HG03108 (cell line): ENCODE results near the gene COMMD7.

Experiments
- ATAC-seq: cut with Tn5 transposase; IDR thresholded peaks from one replicate; pipeline ENCODE4 v1.9.1; 2021; ENCODE audit warnings: moderate library complexity; ENCODE audit not compliant: unreplicated experiment

Gene COMMD7

DNA sequence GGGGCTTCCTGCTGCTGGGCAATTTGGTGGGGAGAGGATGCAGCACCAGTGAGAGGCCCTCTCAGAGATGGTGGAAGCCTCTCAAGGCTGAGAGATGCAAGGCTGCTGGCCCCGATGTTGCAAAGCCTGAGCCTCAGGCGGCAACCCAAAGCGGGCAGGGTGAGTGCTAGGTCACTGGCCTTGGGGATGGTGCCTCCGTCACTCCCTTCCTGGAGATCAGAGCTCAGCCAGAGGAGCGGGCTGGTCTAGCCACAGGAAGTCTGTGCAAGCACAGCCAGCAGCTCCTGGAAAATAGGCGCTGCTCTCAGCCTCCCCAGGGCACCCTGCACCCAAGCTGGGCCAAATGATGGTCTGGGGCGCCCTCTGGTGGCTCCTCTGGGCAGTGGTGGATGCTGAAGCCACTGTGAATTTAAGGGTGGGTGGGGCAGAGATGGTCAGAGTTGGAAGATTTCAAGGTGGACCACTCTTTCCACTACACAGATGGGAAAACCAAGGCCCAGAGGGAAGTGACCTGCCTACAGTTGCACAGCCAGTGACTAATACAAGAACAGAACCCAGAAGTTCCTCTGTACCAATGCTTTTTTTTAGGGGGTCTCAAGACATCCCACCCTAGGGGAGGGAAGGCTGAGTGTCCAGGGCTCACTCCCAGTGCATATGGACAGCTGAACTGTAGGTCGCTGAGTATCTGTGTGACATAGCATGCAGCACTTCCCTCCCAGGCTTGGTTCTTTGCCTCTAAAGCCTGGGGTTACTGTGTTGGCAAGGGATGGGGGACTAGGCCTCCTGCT, 90.3 kb downstream of the COMMD7 start:
- no peak for ATAC-seq
